H1 (cell line): Measurements from ENCODE around the gene ANKRD40. TPM values are rescaled to one million over a fixed set of nuclear protein-coding genes. Genes with fewer than 3 reads are reported as not detected.

Source experiments
- CTCF ChIA-PET: fragments of 300-600 bp; sonication (Branson Sonifier 250); formaldehyde crosslinking; loops from one replicate; lab custom pipeline; 2021; ENCODE audit not compliant: partially characterized antibody; lab: Charles Lee
- POLR2A ChIA-PET: fragments of 300-600 bp; sonication (Branson Sonifier 250); formaldehyde crosslinking; loops from one replicate; lab custom pipeline; 2021; ENCODE audit warnings: inconsistent platforms; ENCODE audit not compliant: partially characterized antibody; lab: Charles Lee
- DNase-seq, 2 experiments: peaks; one replicate each; pipeline versions ENCODE4 v3.0.0 to v3.0.0-alpha.2; 2010 to 2022; ENCODE audit warnings: low spot score in 2 of 2, low read depth in 1 of 2, mixed read lengths in 1 of 2
- FAIRE-seq: peaks from 2 replicates; lab custom pipeline; 2011; peaks lifted over from hg19 to GRCh38; lab: Jason Lieb, UNC
- H2AFZ ChIP-seq: 2 replicates; pipeline ENCODE4 v1.8.1; 2012; ENCODE audit warnings: low read length, inconsistent platforms
- H2AK5ac ChIP-seq: 2 replicates; pipeline ENCODE4 v1.6.1; 2013; ENCODE audit warnings: low read depth, low read length
- H2BK120ac ChIP-seq: replicated peaks from 2 replicates; pipeline ENCODE3; 2013; ENCODE audit warnings: low read depth, low read length, inconsistent platforms
- H2BK12ac ChIP-seq: 2 replicates; pipeline ENCODE4 v1.6.1; 2013; ENCODE audit warnings: low read depth, low read length
- H2BK15ac ChIP-seq: 2 replicates; pipeline ENCODE4 v1.6.1; 2013; ENCODE audit warnings: low read length
- H2BK20ac ChIP-seq: 2 replicates; pipeline ENCODE4 v1.6.1; 2013; ENCODE audit warnings: low read length
- H2BK5ac ChIP-seq: 2 replicates; pipeline ENCODE4 v1.6.1; 2013; ENCODE audit warnings: low read depth, low read length
- H3K14ac ChIP-seq: 2 replicates; pipeline ENCODE4 v1.6.1; 2013; ENCODE audit warnings: inconsistent platforms; ENCODE audit not compliant: insufficient read length
- H3K18ac ChIP-seq: 2 replicates; pipeline ENCODE4 v1.6.1; 2013; ENCODE audit warnings: low read length; ENCODE audit errors: extremely low read depth
- H3K23ac ChIP-seq: 2 replicates; pipeline ENCODE4 v1.6.1; 2013; ENCODE audit warnings: inconsistent platforms; ENCODE audit not compliant: insufficient read length
- H3K23me2 ChIP-seq: 2 replicates; pipeline ENCODE4 v1.6.1; 2013; ENCODE audit warnings: low read depth, low read length
- H3K27ac ChIP-seq: 2 replicates; pipeline ENCODE4 v1.6.1; 2011; ENCODE audit warnings: low read depth, low read length, inconsistent platforms
- H3K27me3 ChIP-seq, 4 experiments: replicated peaks in 1 of 4; 1 replicate in 1 of 4; 2 replicates in 3 of 4; pipeline versions ENCODE4 v1.6.1 to v1.8.1; 2011 to 2013; ENCODE audit warnings: low read length in 3 of 4, mild to moderate bottlenecking in 3 of 4, inconsistent platforms in 2 of 4, mixed read lengths in 2 of 4, moderate library complexity in 1 of 4; ENCODE audit not compliant: control insufficient read depth in 3 of 4, insufficient read depth in 3 of 4; ENCODE audit errors: extremely low read depth in 1 of 4
- H3K36me3 ChIP-seq, 4 experiments: 2 replicates each; pipeline versions ENCODE4 v1.6.1 to v1.8.1; 2011 to 2013; ENCODE audit warnings: mild to moderate bottlenecking in 4 of 4, low read length in 3 of 4, moderate library complexity in 2 of 4, control low read depth in 1 of 4, inconsistent platforms in 1 of 4; ENCODE audit not compliant: insufficient read depth in 4 of 4, control insufficient read depth in 2 of 4
- H3K4ac ChIP-seq: replicated peaks from 2 replicates; pipeline ENCODE3; 2013; ENCODE audit warnings: low read length, low read depth, mixed read lengths, inconsistent platforms; ENCODE audit not compliant: insufficient read length
- H3K4me1 ChIP-seq, 4 experiments: replicated peaks in 1 of 4; 1 replicate in 1 of 4; 2 replicates in 3 of 4; pipeline versions ENCODE4 v1.6.1 to v1.8.1; 2011 to 2013; ENCODE audit warnings: low read length in 3 of 4, inconsistent platforms in 2 of 4, mixed read lengths in 1 of 4; ENCODE audit not compliant: insufficient read depth in 4 of 4, control insufficient read depth in 3 of 4
- H3K4me2 ChIP-seq, 2 experiments: 2 replicates each; pipeline versions ENCODE4 v1.6.1 to v1.8.1; 2011 to 2013; ENCODE audit warnings: low read depth in 2 of 2, low read length in 2 of 2, control low read depth in 1 of 2, inconsistent platforms in 1 of 2, mild to moderate bottlenecking in 1 of 2; ENCODE audit not compliant: insufficient read depth in 1 of 2
- H3K4me3 ChIP-seq, 4 experiments: fragments of 200-600, 300-600 bp in 1 of 4; sonication (generic), shearing (Covaris generic), sonication (Bioruptor Twin) in 1 of 4; 2 replicates each; pipeline versions ENCODE4 v1.5.1 to v1.8.1; 2011 to 2016; ENCODE audit warnings: low read length in 4 of 4, low read depth in 3 of 4, control low read depth in 2 of 4, inconsistent platforms in 2 of 4, mild to moderate bottlenecking in 2 of 4, mixed read lengths in 1 of 4, moderate library complexity in 1 of 4; ENCODE audit not compliant: insufficient read depth in 2 of 4; ENCODE audit errors: extremely low read depth in 1 of 4
- H3K56ac ChIP-seq: replicated peaks from 2 replicates; pipeline ENCODE3; 2013; ENCODE audit warnings: low read depth, mild to moderate bottlenecking, mixed read lengths, low read length, inconsistent platforms; ENCODE audit not compliant: insufficient read length
- H3K79me1 ChIP-seq: 2 replicates; pipeline ENCODE4 v1.6.1; 2013; ENCODE audit warnings: low read depth, low read length, control low read depth
- H3K79me2 ChIP-seq, 2 experiments: 2 replicates each; pipeline versions ENCODE4 v1.6.1 to v1.8.1; 2012 to 2013; ENCODE audit warnings: low read length in 2 of 2, mild to moderate bottlenecking in 2 of 2, inconsistent platforms in 1 of 2; ENCODE audit not compliant: insufficient read depth in 2 of 2, control insufficient read depth in 1 of 2
- H3K9ac ChIP-seq, 4 experiments: replicated peaks in 1 of 4; 1 replicate in 1 of 4; 2 replicates in 3 of 4; pipeline versions ENCODE4 v1.6.1 to v1.8.1; 2011 to 2013; ENCODE audit warnings: low read depth in 3 of 4, low read length in 3 of 4, control low read depth in 2 of 4, mild to moderate bottlenecking in 2 of 4, moderate library complexity in 2 of 4, inconsistent platforms in 1 of 4; ENCODE audit errors: extremely low read depth in 1 of 4
- H3K9me3 ChIP-seq, 2 experiments: 2 replicates each; pipeline versions ENCODE4 v1.6.1 to v1.8.1; 2012 to 2013; ENCODE audit warnings: mild to moderate bottlenecking in 2 of 2, moderate library complexity in 2 of 2, control low read depth in 1 of 2, inconsistent platforms in 1 of 2, low read depth in 1 of 2, low read length in 1 of 2, mixed read lengths in 1 of 2; ENCODE audit not compliant: insufficient read depth in 2 of 2
- H4K20me1 ChIP-seq, 2 experiments: replicated peaks in 1 of 2; 2 replicates each; pipeline versions ENCODE3 to v1.8.1; 2011 to 2013; ENCODE audit warnings: inconsistent platforms in 2 of 2, low read length in 2 of 2, mild to moderate bottlenecking in 1 of 2; ENCODE audit not compliant: insufficient read depth in 2 of 2, control insufficient read depth in 1 of 2
- H4K5ac ChIP-seq: 2 replicates; pipeline ENCODE4 v1.6.1; 2013; ENCODE audit warnings: low read length, low read depth, mixed read lengths, inconsistent platforms; ENCODE audit not compliant: insufficient read length
- H4K8ac ChIP-seq: 2 replicates; pipeline ENCODE4 v1.8.0; 2013; ENCODE audit warnings: mild to moderate bottlenecking, moderate library complexity, low read length, inconsistent platforms; ENCODE audit not compliant: insufficient read depth; ENCODE audit errors: extremely low read depth
- H4K91ac ChIP-seq: replicated peaks from 2 replicates; pipeline ENCODE3; 2013; ENCODE audit warnings: low read length, mixed read lengths, inconsistent platforms; ENCODE audit not compliant: insufficient read length
- BACH1 ChIP-seq: IDR thresholded peaks from 2 replicates; pipeline ENCODE4 v1.6.1; 2012; ENCODE audit warnings: low read length, improper control_type of control experiment
- CREB1 ChIP-seq: IDR thresholded peaks from 2 replicates; pipeline ENCODE4 v1.6.1; 2012; ENCODE audit warnings: inconsistent platforms
- EGR1 ChIP-seq: IDR thresholded peaks from 2 replicates; pipeline ENCODE4 v1.6.1; 2011; ENCODE audit warnings: low read depth, low read length, borderline replicate concordance
- JUND ChIP-seq: IDR thresholded peaks from 2 replicates; pipeline ENCODE4 v1.6.1; 2011; ENCODE audit warnings: mild to moderate bottlenecking, improper control_type of control experiment, low read length
- RAD21 ChIP-seq, 2 experiments: IDR thresholded peaks in 1 of 2; conservative IDR thresholded peaks in 1 of 2; 2 replicates each; pipeline ENCODE4 v1.6.1; 2011; ENCODE audit warnings: low read depth in 2 of 2, low read length in 2 of 2, improper control_type of control experiment in 1 of 2, inconsistent platforms in 1 of 2, mild to moderate bottlenecking in 1 of 2, moderate library complexity in 1 of 2
- RBBP5 ChIP-seq: IDR thresholded peaks from 2 replicates; pipeline ENCODE4 v1.7.1; 2012; ENCODE audit warnings: low read depth, mild to moderate bottlenecking, inconsistent platforms, low read length, moderate library complexity, borderline replicate concordance
- SP2 ChIP-seq: IDR thresholded peaks from 2 replicates; pipeline ENCODE4 v1.6.1; 2012; ENCODE audit warnings: mild to moderate bottlenecking, low read length, inconsistent platforms
- SP4 ChIP-seq: IDR thresholded peaks from 2 replicates; pipeline ENCODE4 v1.6.1; 2012; ENCODE audit warnings: low read length, inconsistent platforms
- SRF ChIP-seq: IDR thresholded peaks from 2 replicates; pipeline ENCODE4 v1.6.1; 2011; ENCODE audit warnings: mild to moderate bottlenecking, low read depth, low read length, moderate library complexity
- WGBS, 2 experiments: shearing (Covaris generic) in 1 of 2; methylation state at CpG; one replicate each; pipeline versions ENCODE4 v1.1.6 to v1.1.7; 2013 to 2015; ENCODE audit warnings: low lambda C conversion rate in 2 of 2, mixed read lengths in 2 of 2, inconsistent platforms in 1 of 2, low coverage in 1 of 2, missing lambda C conversion rate in 1 of 2; ENCODE audit not compliant: insufficient replicate concordance in 2 of 2, insufficient coverage in 1 of 2, insufficient read length in 1 of 2; ENCODE audit errors: extremely low coverage in 1 of 2, missing lambda C conversion rate in 1 of 2; 5-methylcytosine and 5-hydroxymethylcytosine counted together
- polyA plus RNA-seq, 7 experiments: library from polyadenylated mRNA; depleted of rRNA in 3 of 7; stranded (reverse) in 5 of 7; unstranded in 2 of 7; fragments of >200 nt in 5 of 7; fragments of 200-250 nt in 2 of 7; gene quantifications; 1 replicate in 5 of 7; 2 replicates in 1 of 7; 4 replicates in 1 of 7; pipeline versions ENCODE4 v1.2.1 to v1.2.3, GENCODE V29; 2011 to 2013; ENCODE audit warnings: missing spikeins in 2 of 7, mixed read lengths in 2 of 7
- total RNA-seq: library from RNA; stranded (reverse); fragmentation: NEBNext Ultra II Directional; extraction: Animal tissue kit (Norgen Biotek cat#: 25700); gene quantifications from 2 replicates; pipeline ENCODE4 v1.2.1, GENCODE V29; 2021
- TF ChIP-seq, protein P1 (sequence below), 3 experiments: IDR thresholded peaks; 1 replicate in 2 of 3; 2 replicates in 1 of 3; pipeline versions ENCODE4 v1.5.1 to v1.6.1; 2011; ENCODE audit warnings: low read length in 3 of 3, mild to moderate bottlenecking in 3 of 3, inconsistent platforms in 2 of 3, low read depth in 1 of 3, moderate library complexity in 1 of 3; ENCODE audit not compliant: insufficient read depth in 1 of 3; ENCODE audit errors: control extremely low read depth in 1 of 3
- TF ChIP-seq, protein P2 (sequence below): IDR thresholded peaks from 2 replicates; pipeline ENCODE4 v1.6.1; 2011; ENCODE audit warnings: low read depth, mild to moderate bottlenecking, low read length; ENCODE audit not compliant: insufficient read depth

ANKRD40 gene
- total and polyA plus RNA-seq, 2 of the 8 experiments (the other 6 are each of a cell fraction or from before 2014, with no cell fraction given), result 26.1 to 50.1 TPM

DNA sequence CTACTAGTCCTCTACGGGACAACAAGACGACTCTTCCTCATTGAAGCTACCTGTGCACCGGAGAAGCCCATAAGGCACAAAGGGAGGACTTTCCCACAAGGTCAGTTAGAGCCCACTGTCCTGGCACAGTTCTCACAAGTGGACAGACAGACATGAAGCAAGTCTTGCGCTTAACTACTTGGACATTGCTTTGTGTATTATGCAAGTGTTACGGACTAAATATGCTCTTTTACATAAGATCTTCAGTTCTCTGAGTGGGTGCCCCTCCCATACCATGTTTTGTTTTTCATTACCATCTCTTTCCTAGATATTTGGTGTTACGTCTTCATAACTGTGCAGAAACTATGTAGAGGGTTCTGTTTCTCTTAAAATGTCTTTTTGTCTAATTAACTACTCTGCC is 41.5 kb upstream of the ANKRD40 start:
- H3K36me3 ChIP-seq, result peaks cover 36 to 98% (median 79%) of the 10 kb centered on the region in 4 experiments
- no peaks in the 10 kb centered on the region for H3K27me3 ChIP-seq
- H2BK12ac ChIP-seq, result no peak overlapping the region
- H2AK5ac ChIP-seq, result no peak overlapping the region
- no peak overlapping the region for H4K91ac ChIP-seq
- H3K79me1 ChIP-seq, result peaks cover 2% of the 10 kb centered on the region
- DNase-seq (no peak), FAIRE-seq (no peak)
- no peak overlapping the region for H3K14ac ChIP-seq
- H3K18ac ChIP-seq, result no peak overlapping the region
- H2BK5ac ChIP-seq, result no peak overlapping the region
- ChIA-PET CTCF (interaction anchor here (1.2 kb wide), 1 partner anchor 9 kb away, joined by 3 read pairs; no protein-coding TSS in a partner anchor), POLR2A (no interaction called here)
- H4K5ac ChIP-seq, result no peak overlapping the region
- H2BK15ac ChIP-seq, result no peak overlapping the region
- H3K4me3 ChIP-seq, result no peak overlapping the region
- no peak overlapping the region for H4K8ac ChIP-seq
- no peaks in the 10 kb centered on the region for H3K23me2 ChIP-seq
- H3K4ac ChIP-seq, result no peak overlapping the region
- no peaks in the 10 kb centered on the region for H3K4me1 ChIP-seq
- H3K27ac ChIP-seq, result no peak overlapping the region
- 92% methylated on average over 6 of the region's 6 CpGs; no CpG with 5 or more reads in 1 of the 2 experiments for WGBS, 2 experiments
- no peak overlapping the region for H2AFZ ChIP-seq
- H3K56ac ChIP-seq, result no peak overlapping the region
- no peaks in the 10 kb centered on the region for H3K9me3 ChIP-seq
- peaks cover 3 to 6% of the 10 kb centered on the region in 2 experiments for H4K20me1 ChIP-seq
- H3K79me2 ChIP-seq, result 0 out of 4 replicates have a peak, but pooled peaks cover 0 to 4% of the 10 kb centered on the region in 2 experiments
- H3K23ac ChIP-seq, result no peak overlapping the region
- no peak overlapping the region for H2BK20ac ChIP-seq
- no peak overlapping the region for H3K9ac ChIP-seq
- H3K4me2 ChIP-seq, result no peak overlapping the region
- H2BK120ac ChIP-seq, result no peak overlapping the region
- no peak for TF ChIP-seq BACH1
- no peak for TF ChIP-seq SP2
- no peak for TF ChIP-seq CREB1
- TF ChIP-seq RBBP5, result no peak
- no peak for TF ChIP-seq JUND
- TF ChIP-seq EGR1, result no peak
- TF ChIP-seq SRF, result no peak
- no peak for TF ChIP-seq SP4
- TF ChIP-seq, protein P1, sequence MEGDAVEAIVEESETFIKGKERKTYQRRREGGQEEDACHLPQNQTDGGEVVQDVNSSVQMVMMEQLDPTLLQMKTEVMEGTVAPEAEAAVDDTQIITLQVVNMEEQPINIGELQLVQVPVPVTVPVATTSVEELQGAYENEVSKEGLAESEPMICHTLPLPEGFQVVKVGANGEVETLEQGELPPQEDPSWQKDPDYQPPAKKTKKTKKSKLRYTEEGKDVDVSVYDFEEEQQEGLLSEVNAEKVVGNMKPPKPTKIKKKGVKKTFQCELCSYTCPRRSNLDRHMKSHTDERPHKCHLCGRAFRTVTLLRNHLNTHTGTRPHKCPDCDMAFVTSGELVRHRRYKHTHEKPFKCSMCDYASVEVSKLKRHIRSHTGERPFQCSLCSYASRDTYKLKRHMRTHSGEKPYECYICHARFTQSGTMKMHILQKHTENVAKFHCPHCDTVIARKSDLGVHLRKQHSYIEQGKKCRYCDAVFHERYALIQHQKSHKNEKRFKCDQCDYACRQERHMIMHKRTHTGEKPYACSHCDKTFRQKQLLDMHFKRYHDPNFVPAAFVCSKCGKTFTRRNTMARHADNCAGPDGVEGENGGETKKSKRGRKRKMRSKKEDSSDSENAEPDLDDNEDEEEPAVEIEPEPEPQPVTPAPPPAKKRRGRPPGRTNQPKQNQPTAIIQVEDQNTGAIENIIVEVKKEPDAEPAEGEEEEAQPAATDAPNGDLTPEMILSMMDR (IDR thresholded peaks at IDR 0.05; ENCODE audit: control extremely low read depth in 1 of 3, insufficient read depth in 1 of 3, low read depth in 1 of 3, low read length in 3 of 3), result no peak
- TF ChIP-seq, protein P2, sequence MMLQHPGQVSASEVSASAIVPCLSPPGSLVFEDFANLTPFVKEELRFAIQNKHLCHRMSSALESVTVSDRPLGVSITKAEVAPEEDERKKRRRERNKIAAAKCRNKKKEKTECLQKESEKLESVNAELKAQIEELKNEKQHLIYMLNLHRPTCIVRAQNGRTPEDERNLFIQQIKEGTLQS, result no peak
- TF ChIP-seq RAD21 (IDR thresholded peaks at IDR 0.05 in 1 of 2, conservative IDR thresholded peaks at IDR 0.05 in 1 of 2; ENCODE audit: low read depth in 2 of 2, low read length in 2 of 2), result no peak
